ENCODE measurements around the gene AGAP1.

Gene AGAP1

DNA sequence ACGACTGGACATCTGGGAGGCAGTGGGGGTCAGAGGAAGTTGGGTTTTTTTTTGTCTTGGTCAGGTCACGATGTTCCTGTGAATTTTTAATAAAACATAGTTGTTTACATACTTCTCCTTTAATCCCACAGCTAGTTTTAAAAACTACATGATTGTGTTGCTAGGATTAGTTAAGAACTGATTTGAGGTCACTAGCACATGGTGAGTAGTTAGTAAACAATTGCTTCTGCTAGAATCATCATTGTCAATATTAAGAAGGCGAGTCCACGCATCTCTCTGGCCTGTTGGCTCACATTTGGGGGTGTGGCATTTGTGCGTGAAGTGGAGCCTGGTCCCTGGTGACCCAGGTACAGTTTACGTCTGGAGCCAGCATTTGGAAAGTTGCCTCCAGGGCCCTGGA, 59.4 kb downstream of the AGAP1 start:
- no peak for DNase-seq

DNA sequence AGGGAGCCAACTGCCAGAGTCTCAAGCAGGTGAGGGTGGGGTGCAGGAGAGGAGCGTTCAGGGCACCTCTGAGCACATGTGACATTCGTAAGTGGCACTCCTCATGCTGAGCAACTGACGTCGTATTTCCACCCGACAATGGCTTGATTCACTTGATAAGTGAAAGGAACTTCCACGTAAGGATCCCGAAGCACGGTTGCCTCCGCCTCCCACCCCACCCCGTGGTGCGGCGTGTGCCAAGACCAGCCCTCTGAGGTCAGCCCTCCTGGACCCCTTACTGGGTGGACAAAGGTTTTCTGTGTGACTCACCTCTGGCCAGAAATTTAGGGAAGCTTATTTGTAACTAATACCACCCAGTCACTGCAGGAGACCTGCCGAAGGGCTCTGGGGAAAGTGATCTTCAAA, 59.9 kb downstream of the AGAP1 start:
- no peak for DNase-seq

DNA sequence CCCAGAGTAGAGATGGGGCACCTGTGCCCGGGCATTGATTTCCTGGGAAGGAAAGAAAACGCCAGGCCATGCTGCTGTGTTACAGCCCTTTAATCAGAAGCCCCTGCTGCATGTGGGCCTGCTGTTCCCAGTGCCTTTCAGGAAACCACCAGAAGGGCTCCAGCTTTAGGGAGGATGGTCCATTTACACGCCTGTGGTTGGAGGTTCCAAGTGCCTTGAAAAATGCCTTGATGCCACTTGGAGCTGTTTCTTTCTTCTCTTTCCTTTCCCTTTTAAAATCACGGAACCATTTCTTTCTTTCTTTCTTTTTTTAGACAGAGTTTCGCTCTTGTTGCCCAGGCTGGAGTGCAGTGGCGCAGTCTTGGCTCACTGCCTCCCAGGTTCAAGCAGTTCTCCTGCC, 60.5 kb downstream of the AGAP1 start:
- DNase-seq = no peak

DNA sequence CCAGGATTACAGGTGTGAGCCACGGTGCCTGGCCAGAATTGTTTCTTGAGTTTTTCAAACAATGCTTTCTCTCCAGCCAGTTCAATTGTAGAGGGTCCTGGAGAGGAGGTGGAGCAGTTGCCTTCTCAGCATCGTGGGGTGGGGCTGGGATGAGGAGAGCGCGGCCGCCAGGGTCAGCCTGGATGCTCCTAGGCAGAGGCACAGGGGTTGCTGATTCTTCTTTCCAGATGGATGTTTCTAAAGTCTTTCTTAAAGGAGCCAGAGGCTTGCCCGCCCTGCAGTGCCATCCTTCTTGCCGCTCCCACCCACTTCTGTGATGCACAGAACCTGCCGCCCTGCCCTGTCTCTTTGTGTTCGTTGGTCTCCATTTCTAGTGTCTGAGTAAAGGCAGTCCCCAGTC, 61.1 kb downstream of the AGAP1 start:
- DNase-seq = no peak

DNA sequence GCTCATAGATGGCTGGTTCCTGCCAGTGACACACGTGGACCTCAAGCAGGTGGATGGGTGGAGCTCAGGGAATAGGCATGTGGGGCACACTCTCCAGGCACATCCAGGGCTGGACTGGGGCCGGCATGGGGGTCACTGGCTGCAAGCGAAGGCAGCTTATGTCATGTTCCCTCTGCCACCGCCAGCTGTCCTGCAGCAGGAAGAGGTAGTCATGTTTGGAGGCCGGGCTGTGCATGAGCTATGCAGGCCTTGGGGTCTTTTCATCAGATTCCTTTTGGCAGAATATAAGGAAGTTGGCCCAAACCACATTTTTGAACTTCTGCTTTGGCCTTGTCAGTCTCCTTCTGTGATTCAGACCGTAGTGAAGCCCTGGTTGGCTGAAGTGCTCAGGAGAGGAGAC, 61.5 kb downstream of the AGAP1 start:
- DNase-seq = no peak

DNA sequence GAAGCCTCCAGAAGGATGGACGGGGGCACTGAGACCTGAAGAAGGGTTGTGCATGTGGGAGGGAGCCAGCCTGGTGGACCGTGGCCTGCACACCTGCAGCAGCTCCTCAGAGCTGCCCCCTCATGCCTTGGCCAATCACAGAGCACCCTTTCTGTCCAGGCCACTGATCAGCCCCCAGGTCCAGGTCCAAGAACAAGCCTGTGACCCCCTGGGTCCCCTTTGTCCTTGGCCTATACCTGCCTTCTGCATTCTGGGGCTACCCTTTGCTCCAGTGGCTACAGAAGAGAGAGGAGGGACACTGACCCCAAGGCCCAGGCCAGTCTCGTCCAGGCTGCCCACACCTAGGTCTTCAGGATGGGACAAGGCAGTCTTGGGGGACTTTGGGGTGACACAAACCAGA, 62.2 kb downstream of the AGAP1 start:
- DNase-seq = no peak

DNA sequence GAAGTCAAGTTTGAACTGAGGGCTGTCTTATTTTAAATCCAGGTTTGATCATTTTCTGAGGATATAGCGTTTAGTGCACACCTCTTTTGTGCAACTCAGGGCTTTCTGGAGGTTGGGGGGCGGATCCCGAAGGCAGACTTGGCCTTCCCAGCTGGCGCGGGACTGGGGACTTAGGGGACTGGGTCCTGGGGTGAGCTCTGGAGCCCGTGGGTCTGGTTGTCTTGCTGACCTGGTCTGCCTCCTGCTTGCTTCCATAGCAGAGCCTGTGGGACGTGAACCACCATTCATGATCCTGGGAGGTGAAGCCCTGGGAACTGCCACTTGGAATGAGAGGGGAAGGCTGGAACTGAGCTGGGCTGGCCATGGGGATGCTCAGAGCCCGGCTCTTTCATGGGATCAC, 63.1 kb downstream of the AGAP1 start:
- DNase-seq = no peak

DNA sequence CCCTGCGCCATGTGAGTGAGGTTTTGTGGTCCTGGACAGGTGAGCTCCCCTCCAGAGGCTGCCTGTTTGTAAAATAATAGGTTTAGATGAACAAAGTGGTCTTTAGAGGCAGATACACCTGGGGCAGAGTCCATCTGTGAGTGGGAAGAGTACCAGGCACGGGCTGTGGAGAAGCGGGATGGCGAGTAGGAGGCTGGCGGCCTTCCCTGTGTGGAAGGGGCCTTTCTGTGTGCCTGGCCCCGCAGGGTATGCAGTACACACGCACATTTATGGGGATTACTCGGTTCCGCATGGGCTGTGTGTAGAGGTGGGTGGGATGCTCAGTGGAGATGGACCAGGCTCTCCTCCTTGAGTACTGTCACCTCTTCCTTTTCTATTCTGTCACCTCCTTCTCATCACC, 64.1 kb downstream of the AGAP1 start:
- DNase-seq = no peak

DNA sequence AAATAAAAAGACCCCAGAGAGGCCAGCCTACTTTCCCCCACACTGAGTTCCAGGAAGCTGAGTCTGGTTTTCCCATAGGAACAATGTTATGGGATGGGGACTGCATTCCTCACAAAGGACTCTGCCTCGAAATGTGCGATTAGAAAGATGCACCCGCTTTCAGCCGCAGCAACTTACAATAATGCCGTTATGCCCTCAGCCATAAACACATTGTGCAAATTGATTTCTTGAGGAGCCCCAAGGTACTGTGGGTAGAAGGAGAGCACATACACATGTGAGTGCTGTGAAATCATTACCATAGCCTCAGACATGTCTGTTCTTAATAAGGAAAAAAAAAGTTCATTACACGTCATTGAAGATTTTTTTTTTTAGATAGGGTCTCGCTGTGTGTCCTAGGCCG, 64.7 kb downstream of the AGAP1 start:
- DNase-seq = no peak

DNA sequence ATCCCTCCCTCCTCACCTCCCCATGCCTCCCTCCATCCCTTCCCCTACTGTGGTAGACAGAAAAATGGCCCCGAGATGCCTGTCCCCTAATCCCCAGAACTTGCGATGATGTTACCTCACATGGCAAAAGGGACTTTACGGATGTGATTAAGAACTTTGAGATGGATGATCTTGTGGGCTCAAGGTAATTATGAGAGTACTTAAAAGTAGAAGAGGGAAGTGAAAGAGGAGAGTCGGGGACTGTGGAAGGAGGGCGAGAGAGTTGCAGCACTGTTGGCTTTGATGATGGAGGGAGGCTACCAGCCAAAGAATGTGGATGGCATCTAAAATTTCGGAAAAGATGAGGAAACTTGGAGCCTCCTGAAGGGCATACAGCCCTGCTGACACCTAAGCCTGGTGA, 66.5 kb downstream of the AGAP1 start:
- no peak for DNase-seq

DNA sequence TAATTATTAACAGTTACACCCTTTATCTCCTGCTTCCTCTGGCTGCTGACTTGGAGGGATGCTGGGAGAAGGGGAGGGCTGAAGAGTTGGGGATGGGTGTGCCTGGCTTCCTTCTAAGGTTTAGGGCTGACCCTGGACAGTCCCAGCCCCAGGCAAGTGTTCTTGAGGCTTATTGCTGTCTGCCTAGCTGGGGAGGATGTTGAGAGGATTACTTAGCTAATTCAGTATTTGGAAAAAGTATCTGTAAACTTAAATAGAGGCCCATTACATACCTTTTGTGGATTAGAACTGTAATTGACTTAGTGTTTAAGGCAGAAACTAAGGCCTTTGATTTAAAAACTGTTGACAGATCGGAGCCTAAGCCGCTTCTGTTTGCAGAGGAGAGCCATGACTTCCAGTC, 67.6 kb downstream of the AGAP1 start:
- DNase-seq = no peak

DNA sequence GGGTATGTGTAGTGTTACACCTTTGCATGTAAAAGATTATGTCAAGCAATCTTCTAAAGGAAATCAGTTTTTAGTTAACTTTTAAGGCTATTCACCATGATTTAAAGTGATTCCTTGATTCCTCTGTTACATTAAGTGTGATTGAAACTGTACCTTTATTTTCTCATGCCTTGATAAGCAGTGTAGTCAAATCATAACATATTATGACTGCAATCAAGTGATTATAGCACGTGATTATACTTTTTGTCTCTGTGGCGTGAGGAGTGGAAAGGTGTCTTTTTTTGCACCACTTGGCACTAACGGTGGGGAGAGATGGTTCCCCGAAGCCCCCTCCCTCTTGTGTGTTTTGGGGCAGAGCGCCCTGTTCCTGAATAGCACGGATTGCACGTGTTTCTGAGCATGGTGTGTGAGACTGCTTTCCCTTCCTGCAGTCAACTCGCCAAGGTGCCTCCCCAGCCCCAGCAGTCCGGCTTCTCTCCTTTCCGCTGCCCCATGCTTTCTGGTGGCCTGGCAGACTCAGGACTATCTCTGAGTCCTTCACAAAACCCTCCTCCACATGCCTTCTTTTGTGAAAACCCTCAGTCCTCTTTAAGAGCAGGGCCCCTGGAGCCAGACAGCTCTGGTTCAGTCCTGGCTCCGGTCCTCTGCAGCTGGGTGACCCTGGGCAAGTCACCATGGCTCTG, 68.4 kb downstream of the AGAP1 start:
- no peak for DNase-seq

DNA sequence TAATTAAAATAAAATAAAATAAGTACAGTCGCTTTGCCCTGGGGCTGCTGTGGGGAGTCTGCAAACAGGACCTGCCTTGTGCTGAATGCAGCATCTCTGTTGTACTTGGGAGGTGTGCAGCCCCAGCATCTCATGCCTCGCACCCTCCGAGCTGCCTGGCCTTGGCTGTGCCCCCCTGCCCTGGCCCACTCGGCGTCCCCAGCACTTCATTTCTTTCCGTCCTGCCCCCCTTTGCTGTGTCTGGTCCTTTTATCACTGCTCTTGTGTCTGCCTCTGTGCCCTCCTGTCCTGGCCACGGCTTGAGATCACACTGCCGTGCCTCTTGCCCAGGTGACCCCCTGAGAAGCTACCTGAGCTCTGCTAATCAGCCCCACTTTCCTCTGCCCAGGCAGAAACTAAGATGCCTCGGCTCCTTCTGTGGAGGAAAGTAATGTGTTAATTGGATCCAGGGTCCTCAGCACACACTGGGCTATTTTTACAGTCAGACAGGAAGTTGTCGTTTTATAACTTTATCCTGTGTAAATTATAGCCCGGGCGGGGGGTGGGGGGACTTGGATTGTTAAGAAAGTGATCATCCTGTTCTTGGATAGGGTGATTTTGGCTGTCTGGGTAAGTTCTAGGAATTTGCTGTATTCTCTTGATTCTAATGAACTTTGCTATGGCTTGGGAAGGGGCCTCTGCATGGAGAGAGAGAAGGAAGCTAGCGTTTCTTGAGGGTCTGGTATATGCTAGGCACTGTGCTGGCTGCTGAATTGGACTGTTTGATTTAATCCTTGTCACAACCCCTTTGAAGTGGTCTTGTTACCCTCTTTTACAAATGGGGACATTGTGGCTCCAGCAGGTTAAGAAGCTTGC, 69.4 kb downstream of the AGAP1 start:
- DNase-seq = no peak

DNA sequence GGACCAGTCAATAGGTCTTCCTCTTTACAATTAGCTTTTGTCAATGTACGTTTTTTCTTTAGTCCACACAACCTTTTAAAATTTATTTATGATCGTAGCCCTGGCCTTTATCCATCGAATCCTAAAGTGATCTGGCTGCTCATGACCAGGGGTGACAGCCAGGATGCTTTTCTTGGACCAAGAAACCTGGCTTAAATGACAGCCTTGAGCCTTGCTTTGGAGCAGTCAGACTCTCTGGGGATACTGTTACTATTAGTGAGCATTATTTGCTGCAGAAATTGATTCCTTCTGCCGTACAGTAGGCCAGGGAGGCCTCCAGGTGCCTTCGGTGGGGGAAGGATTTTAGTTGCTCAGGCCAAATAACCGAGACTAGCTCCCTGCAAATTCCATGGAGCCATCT, 70.2 kb downstream of the AGAP1 start:
- no peak for DNase-seq

DNA sequence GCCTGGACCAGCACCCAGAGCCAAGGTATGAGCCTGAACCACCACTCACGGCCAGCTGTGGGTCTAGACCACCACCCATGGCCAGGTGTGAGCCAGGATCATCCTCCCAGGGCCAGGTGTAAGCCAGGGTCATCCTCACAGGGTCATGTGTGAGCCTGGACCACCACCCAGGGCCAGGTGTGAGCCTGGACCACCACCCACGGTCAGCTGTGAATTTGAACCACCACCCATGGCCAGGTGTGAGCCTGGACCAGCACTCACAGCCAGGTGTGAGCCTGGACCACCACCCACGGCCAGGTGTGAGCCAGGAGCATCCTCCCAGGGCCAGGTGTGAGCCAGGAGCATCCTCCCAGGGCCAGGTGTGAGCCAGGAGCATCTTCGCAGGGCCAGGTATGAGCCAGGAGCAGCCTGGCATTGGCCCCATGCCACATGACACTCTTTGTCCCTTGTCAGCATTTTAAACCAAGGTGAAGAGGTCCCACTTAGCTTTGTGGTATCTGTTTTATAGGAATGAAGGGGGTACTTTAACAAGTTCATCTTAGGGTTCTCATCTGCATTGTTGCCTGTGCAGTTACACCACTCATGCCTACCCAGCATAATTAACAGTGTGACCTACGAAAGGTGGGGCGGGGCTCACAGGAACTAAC, 71.2 kb downstream of the AGAP1 start:
- no peak for DNase-seq

DNA sequence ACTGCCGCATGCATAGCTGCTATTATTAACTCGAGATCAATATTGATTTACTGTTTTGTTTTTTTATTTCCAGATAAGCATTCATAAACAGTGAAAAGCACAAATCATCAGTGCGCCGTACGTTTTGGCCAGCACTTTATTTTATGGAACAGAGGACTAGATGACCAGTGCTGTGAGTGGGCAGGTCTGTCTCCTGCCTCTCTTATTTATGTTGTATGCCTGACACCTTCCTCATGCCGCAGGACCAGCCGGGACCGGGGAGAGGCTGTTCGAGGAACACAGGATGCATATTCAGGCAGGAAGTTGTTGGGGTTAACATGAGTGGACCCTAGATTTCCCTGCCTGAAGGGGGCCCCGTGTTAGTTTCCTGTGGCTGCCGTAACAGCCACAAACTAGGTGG, 72.6 kb downstream of the AGAP1 start:
- no peak for DNase-seq

DNA sequence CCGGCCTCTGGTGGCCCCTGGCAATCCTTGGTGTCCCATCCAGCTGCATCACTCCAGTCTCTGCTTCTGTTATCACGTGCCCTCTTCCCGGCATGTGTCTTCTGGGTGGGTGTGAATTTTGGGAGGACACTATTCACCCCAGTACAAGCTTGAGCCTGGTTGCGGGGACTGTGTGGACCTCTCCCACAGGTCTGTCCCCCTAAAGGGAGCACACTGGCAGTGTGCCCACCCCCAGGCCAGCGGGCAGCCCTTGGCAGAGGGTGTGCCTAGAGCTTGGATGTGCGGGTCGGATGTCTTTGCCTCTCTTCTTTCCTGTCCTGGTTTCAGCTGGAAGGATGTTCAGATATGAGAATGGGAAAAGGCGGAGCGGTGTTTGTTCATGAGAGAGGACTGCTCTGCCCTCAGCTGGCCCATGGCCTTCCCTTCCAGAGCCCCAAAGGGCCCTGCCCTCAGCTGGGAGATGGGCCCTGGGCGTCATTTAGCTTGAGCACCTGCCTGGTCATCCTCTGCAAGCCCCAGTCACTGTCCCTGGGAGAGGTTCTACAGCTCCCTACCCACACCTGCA, 73.2 kb downstream of the AGAP1 start:
- no peak for DNase-seq

DNA sequence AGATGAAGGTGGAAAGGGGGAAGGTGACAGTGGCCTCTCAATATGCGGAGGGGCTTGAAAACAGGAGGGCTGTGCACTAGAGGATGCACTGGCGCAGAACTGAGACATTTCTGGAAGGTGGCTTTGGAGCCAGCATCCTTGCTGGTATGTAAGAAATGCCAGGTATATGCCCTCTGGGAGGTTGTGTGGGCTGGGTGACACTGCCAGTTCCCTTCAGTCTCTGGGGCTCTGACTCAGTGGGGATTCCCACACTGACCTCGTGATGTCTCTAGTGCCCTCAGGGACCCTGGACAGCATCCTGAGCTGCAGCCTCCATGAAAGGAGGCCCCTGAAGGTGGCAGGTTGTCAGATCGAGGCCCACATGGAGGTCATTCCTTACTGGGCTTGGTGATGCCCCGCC, 74.0 kb downstream of the AGAP1 start:
- DNase-seq = no peak

DNA sequence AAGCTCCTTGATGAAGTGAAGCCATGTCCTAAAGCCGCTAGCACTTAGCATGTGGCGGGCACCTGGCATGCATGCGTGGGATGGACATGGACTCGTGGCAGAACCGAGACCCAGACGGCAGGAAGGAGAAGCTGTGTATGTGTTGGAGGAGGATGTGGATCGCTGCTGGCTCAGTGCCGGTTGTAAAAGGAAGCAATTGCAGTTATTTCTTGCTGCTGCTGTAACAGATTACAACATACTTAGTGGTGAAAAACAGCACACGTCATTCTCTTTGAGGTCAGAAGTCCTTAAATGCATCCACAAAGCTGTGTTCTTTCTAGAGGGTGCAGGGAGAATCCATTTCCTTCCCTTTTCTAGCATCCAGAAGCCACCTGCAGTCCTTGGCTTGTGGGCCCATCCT, 74.6 kb downstream of the AGAP1 start:
- no peak for DNase-seq

DNA sequence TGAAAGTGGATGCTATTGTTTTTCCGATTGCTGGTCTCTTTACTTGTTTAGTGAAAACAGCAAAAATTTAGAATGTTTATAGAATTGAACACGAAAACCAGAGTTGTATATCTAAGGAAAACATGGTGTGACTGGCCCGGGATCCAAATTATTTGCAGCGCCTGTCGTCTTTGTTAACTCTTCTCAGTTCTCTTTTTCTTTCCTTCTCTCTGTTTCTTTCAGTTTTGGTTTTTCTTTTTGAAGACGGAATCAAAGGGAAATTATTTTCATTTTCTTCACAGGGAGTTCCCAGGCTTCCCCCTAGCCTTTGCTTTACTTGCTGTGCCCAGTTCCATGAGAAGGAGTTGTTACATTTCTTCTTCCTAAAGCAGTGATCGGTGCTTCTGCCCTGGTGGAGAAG, 76.0 kb downstream of the AGAP1 start:
- no peak for DNase-seq

DNA sequence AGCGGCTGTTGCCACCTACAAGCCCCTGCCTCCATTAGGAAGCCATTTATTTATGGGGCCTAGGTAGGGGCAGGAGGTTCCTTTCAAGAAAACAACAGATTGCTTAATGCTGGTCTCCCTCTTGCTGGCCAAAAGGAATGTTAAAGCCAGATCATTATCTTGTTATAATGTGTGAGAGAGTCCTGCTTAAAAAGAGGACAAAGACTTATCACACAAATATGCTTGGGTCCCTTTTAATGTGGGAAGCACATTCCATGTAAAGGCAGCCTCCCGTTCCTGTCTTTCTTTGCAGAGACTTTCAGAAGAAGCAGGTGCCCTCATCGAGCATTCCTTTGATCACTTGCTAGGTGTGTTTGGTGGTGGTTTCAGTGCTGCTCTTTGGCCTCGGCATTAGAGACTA, 76.4 kb downstream of the AGAP1 start:
- DNase-seq = no peak

DNA sequence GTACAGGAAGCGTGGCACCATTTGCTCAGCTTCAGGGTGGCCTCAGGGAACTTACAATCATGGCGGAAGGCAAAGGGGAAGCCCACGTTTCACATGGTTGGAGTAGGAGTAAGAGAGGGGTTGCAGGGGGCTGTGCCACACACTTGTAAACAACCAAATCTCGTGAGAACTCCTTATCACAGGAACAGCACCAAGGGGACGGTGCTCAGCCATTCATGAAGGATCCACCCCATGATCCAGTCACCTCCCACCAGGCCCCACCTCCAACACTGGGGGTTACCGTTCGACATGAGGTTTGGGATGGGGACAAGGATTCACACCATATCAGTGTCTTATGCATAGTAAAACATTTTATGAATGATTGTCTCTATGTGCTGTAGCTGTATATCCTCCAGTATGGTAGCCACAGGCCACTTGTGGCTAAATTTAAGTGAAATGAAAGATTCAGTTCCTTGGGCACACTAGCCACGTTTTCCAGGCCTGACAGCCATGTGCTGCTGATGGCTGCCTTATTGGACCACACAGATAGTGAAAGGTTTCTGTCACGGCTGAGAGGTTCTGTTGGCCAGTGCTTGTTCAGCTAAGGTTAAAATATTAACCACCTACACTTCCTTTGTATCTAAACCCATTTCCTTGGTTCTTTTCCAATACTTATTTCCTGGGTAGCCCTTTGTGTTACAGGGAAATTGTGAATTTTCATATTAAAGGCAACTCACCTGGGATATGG, 77.3 kb downstream of the AGAP1 start:
- no peak for DNase-seq

DNA sequence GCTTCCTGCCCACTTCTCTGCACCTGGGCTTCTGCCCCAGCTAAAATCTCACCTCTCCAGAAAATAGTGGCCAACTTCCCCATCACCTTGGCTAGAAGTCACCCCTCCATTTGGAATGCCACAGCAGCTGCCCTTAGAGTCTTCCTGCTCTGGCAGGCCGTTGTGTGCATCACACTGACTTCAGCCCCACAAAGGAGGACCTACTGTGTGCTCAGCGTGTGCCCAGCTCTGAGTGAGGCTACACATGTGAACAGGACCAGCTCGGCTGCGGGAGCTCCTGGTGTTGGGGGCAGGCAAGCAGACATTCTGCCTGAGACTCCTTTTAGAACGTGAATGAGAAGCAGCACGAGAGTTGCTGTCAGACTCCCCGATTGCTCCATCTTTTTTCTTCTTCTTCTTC, 78.7 kb downstream of the AGAP1 start:
- no peak for DNase-seq
